HG02840 (cell line): Measurements from ENCODE around the gene OR2V2.
"Not testable (repeated sequence)": the region's sequence is repeated elsewhere in the genome, so short reads cannot be mapped to it uniquely, and the experiment has no call there.

Source experiments
- ATAC-seq: cut with Tn5 transposase; IDR thresholded peaks from one replicate; pipeline ENCODE4 v1.9.1; 2021; ENCODE audit warnings: mild to moderate bottlenecking, moderate library complexity, moderate number of reproducible peaks; ENCODE audit not compliant: unreplicated experiment, low FRiP score

Gene OR2V2

GRCh38 chr5:181138258-181138657 lies 9.1 kb upstream of the OR2V2 start:
- ATAC-seq = no peak

GRCh38 chr5:181140766-181141165 lies 6.6 kb upstream of the OR2V2 start:
- no peak for ATAC-seq

DNA sequence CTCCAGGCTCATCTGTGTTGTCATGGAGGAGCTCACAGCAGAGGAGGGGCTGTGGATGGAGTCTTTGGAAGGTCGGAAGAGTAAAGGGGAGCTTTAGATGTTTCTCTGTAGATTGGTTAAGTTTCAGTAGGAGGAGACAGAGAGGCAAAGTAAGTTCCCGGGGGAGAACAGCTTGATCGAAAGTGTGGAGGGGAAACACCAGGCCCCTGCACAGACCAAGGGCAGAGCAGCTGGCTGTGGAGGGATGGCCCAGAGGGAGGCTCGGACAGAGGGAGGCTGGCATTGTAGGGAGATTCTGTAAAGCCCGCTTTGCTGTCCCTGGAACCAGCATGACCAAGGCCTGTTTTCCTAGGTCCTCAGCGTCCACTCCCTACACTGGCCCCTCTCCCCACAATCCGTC lies 5.3 kb upstream of the OR2V2 start:
- no peak for ATAC-seq

GRCh38 chr5:181145133-181145532 lies 2.3 kb upstream of the OR2V2 start:
- ATAC-seq = no peak

- ATAC-seq = no peak
Observed at GRCh38 chr5:181149355-181149754, 2.0 kb downstream of the OR2V2 start.

DNA sequence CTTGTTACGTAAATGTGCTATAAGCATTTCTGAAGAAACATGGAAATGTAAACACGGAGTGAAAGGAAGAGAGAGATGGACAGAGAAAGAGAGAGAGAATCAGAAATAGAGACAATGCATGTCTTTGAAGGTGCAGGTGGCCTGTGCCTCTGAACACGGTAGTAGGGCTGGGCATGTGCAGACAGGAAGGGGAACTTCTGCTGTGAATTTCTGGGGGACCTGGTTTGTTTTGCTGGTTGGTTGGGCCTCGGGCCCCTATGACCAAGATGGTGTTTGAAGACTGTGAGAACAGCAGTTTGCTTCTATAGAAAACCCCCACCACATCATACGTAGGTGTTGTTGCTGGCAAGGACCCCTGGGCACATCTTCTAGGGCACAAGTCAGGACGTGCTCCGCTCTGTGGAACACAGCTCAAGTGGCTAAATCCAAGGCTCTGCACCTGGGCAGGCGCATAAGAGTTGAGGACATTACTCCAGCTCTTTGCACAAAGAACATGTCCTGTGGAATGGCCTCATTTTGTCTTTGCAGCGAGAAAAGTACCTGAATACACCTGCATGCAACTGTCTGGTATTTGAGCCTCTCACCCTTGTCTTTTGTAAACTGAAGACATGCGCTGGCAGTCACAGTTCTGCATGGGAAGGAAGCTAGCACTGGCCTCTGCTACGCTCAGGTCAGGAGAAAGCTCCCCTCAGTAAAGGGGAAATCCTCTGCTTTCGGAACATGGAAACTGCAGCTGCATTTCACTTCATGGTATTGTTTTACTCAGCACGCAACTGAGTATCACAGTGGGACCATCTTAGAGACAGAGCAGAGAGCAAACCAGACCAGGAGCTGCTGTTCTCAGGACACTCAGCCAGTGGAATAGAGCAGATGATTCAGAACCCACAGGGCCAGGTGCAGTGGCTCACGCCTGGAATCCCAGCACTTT lies 2.7 kb downstream of the OR2V2 start:
- ATAC-seq = no peak

DNA sequence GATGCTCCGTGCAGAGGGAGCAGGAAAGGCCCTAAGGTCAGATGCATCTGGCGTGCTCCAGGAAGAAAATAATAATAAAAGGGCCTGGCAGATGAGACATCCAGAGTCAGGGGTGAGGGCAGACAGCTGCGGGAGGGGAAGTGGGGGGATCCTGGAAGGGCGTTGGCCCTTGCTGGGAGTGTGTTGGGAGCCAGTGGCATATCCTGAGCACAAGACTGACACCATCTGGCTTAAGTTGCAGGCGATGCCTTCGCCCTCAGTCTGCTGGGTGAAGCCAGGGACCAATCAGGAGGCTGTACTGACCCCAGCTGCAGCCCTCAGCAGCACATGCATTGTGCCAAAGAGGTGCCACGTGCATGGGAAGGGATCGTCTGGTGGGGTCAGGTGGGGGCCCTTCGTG lies 3.8 kb downstream of the OR2V2 start:
- no peak for ATAC-seq

- ATAC-seq = no peak
Observed at GRCh38 chr5:181152406-181152805, 5.0 kb downstream of the OR2V2 start.

GRCh38 chr5:181153814-181154213 lies 6.4 kb downstream of the OR2V2 start:
- ATAC-seq = no peak

GRCh38 chr5:181156758-181157157 lies 9.4 kb downstream of the OR2V2 start:
- no peak for ATAC-seq

DNA sequence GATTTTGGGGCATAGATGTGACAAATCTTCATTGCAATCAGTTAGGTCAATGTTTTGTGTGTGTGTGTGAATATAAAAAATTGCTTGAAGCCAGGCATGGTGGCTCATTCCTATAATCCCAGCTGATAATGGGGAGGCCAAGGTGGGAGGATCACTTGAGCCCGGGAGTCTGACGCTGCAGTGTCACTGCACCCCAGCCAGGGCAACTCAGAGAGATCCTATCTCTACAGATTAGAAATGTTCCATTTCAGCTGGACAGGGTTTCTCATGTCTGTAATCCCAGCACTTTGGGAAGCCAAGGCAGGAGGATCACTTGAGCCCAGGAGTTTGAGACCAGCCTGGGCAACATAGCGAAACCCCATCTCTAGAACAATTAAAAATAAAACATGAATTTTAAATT lies 11.5 kb downstream of the OR2V2 start:
- ATAC-seq = no peak

DNA sequence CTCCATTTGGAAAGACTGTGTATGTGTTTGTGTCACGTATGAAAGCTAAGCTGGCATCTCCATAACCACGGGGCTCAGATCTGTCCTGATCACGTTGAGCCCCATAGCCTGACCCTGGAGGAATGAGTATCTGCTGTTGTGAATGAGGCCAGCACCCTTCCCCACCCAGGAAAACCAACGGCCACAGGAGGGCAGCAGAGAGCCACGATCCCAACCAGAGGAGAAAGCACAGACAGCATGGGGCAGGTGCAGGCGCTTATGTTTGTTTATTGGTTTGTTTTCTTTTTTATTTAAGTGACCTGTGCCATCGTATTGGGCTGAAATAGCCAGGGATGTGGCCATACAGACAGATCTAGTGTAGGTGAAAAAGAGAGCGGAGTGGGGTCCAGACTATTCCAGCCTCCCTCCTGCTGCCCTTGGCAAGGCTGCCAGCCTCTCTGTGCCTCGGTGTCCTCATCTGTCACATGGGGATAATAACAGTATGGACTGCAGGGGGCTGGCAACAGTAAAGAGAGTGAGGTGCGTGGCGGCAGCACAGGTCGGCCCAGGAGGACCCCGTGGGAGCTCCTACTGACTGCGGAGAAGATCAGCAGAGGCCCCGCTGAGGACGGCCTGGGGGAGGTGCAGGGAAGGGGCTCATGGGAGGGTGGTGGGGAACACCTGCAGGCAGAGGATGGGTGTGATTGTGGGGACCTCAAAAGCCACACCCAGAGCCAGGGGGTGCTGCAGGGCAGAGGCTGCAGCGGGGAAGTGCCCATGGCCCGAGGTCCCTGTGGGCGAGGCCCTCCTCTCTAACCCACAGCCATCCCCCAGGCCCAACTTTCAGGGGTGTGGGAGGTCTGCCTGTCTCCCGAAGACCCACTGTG lies 12.1 kb downstream of the OR2V2 start:
- peak; percentile 53 for ATAC-seq

- ATAC-seq = peak; percentile 50
Observed at GRCh38 chr5:181160152-181160754, 12.9 kb downstream of the OR2V2 start.

GRCh38 chr5:181160755-181161533 lies 13.6 kb downstream of the OR2V2 start:
- not testable (repeated sequence) for ATAC-seq

DNA sequence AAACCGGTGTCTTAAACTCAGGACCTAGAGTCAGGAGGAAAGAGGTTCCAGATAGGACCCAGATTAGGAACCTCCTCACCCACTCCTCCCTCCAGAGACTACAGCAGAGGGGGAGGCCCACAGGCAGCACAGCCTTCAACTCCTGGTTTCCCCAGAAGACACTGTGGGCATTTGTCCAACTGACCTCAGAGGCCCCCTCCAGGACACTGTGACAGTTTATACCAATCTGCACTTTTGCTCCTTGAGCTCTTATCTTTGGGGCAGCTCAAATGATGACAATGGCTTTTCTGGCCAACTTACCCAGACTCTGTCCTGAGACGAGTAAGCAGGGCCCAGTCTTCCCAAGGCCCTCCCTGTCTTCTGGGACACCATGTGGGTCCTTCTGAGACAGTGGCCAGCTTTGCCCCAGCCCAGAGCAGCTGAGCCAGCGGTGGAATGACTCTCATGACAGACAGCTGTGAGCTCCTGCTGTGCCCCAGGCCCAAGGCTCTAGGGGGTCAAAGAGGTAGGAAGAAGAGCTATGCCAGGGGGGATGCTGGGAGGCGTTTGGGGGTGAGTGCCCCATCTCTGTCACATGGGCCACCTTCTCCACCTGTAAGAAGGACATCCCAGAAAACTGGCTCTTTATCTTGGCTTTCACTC lies 14.3 kb downstream of the OR2V2 start:
- no peak for ATAC-seq

GRCh38 chr5:181163487-181164075 lies 16.2 kb downstream of the OR2V2 start:
- ATAC-seq = no peak

- no peak for ATAC-seq
Observed at GRCh38 chr5:181164076-181164952, 16.9 kb downstream of the OR2V2 start.
